NCI-H526 (cell line): ENCODE results near the gene SNRPD3.

ENCODE experiments used
- DNase-seq, 2 experiments: peaks; one replicate each; lab custom pipeline; 2025; lab: John Stamatoyannopoulos, UW

The SNRPD3 gene

DNA sequence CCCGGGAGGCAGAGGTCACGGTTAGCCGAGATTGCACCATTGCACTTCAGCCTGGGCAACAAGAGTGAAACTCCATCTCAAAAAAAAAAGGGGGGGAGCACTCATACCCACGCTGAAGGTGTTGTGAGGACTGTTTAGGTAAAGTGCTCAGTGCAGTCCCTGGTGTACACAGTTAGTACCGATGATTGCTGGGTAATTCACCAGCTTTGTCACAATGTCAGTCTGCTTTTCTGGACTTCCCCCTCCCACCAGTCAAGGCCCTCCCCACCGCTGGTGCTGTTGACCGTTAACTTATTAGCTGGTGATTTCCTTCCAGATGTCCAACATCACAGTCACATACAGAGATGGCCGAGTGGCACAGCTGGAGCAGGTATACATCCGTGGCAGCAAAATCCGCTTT is 11.9 kb downstream of the SNRPD3 start:
- no peak for DNase-seq

DNA sequence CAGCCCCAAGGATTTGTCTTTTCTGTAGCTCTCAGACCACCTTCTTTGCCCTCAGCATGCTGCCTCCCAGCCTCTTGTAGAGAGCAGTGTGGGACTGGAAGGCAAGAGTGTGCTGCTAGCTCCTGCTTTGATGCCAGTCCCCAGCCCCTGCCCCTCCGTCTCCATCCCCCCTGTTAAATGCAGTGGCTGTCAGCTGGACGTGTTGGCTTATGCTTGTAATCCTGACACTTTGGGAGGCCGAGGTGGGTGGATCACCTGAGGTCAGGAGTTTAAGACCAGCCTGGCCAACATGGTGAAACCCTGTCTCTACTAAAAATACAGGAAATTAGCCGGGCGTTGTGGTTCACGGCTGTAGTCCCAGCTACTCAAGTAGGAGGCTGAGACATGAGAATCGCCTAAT is 15.5 kb downstream of the SNRPD3 start:
- DNase-seq = no peak

DNA sequence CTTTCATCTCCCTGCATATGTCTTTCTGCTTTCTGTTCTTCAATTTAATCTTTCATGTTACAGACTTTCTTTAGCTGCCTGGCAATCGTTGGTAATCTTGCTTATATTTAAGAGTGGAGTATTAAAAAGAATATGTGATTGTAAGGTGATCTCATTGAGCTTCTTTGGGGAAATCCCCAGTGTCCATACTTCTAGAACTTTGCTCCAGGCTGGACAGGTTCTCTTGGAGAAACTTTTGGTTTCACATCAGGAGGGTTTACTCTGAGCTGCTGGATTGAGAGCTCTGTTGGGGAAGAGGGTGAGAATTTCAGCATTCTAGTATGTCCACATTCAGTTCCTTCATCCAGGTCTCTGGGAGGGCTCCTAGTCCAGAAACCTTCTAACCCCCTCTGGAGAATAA is 21.0 kb downstream of the SNRPD3 start:
- no peak for DNase-seq

DNA sequence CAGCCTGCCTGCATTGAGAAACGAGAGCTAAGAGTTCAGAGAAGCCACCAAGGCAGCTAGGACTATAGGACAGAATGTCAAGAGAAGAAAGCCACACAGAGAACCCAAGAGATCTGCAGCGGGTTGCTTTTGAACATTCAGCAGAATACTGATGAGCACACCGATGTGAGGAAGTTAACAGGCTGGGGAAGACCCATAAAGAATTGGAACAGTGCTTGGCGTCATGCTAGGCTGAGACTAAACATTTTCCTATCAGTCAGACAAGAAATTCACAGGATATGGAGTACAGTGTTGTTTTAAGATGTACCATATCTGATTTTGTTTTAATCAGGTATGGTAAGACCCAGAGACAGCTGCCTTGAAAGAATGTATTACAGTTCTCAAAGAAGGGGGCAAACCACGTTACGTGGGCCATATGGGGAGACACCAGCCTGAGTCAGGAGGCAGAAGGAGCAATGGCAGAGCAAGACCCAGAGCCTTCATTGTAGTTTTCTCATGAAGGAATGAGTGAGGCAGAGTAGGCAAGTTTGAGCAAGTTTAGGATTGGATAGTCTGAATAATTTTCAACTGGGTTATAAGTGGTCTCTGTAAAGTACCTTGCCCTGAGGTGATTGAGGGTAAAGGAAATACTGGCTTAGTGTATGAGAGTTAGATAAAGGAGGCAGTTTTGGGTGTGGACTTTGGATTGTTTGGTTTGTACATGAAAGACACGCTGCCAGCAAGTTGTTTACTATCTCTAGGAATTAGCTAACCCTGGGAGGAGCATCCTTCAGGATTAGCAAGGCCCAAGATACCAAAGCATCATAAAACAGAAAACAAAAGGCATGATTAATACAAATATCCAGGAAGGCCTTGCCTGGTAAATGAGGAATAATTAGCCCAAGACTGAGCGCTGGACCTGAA is 22.8 kb downstream of the SNRPD3 start:
- no peak for DNase-seq

DNA sequence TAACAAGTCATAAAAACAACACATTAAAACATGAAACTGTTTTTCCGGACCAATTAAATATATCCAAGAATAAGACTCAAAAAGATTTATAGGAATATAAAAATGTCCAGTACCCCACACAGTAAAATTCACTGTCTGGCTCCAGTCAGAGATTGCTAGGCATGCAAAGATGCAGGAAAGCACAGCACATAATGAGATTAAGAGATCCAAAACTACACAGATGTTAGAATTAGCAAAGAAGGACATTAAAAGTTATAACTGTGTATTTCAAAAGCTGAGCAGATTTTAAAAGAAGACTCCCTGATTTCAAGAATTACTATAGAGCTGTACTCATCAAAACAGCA is 23.4 kb downstream of the SNRPD3 start:
- no peak for DNase-seq

DNA sequence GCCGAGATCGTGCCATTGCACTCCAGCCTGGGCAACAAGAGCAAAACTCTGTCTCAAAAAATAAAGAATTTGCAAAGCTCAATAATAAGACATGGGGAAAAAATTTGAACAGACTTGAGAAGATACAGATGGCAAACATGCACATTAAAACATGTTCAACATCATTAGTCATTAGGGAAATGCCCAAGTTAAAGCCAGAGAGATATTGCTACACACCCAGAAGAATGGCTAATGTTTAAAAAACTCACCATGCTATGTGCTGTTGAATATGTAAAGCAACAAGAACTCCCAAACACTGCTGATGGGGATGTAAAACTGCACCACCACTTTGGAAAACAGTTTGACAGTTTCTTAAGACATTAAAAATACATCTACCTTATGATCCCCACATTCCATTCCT is 24.5 kb downstream of the SNRPD3 start:
- no peak for DNase-seq

DNA sequence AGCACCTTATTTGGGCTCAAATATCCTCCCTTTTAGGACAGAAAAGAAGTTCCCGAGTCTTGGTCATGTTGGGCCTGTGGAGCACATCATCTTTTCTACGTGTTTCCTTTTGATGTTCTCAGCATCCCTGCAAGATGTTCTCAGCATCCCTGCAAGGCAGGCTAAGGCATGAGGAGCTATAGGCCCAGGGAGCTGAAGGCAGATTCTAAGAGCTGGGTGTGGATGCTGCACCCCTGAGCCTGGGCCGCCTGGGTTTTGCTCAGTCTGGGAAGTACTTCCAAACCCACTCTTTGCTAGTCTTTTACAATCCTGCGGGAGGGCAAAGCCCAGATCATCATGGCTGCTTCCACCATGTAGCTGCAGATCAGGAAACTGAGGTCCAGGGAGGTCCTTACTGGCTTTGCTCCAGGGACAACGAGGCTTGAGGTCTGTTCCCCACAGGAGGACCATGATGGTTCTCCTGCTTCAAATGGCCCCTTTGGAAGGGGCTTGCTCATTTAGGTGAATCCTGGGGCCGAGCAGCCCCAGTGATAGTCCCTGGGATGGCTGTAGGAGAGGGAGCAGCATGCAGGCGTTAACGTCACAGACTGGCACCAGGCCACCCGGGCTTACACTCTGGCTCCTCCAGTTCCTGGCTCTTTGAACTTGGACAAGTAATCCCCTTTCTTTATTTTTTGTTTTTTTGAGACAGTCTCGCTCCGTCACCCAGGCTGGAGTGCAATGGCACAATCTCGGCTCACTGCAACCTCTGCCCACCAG is 26.4 kb downstream of the SNRPD3 start:
- no peak for DNase-seq

DNA sequence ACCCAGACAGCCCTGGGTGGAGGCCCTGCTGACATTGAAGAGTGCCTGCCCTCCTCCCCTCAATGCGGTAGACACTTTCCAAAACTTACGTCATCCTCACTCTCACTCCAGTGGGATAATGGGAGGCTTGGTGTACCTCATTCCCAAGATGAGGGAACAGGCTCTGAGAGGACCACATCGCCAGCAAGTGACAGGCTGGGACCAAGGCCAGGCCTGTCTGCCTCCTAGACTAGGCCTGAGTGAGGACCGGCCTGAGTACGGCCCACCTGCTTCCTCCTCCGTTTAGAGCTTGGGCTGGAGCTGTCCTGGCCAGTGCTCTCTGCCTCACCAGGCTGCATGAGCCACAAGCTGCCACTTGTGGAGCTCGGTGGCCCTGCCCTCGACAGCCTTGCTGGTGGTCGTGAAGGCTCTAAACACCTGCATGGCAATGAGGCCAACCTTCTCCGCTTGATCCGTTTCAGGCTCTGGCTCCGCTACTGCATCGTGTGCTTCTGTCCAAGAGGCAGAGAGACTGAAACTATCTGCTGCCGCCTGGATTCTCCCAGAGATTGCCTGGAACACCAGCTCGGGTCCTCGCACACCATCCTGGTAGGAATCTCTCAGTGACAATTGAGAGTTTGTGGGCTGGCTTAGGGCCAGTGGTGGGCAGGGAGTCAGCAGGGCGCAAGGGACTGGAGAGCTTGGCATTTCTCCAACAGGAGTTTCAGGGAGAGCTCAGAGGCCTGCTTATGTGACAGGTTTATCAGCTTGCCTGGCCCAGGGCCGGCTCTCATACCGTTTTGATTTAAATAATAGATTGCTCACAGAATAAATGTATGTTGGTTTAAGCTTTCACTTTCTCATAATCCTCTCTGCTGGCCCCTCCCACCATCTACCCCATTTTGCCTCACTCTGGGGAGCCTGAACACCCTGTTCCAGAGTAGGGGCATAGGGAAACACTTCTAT is 27.7 kb downstream of the SNRPD3 start:
- peak in 1 of 2 experiments; percentile 20 for DNase-seq

DNA sequence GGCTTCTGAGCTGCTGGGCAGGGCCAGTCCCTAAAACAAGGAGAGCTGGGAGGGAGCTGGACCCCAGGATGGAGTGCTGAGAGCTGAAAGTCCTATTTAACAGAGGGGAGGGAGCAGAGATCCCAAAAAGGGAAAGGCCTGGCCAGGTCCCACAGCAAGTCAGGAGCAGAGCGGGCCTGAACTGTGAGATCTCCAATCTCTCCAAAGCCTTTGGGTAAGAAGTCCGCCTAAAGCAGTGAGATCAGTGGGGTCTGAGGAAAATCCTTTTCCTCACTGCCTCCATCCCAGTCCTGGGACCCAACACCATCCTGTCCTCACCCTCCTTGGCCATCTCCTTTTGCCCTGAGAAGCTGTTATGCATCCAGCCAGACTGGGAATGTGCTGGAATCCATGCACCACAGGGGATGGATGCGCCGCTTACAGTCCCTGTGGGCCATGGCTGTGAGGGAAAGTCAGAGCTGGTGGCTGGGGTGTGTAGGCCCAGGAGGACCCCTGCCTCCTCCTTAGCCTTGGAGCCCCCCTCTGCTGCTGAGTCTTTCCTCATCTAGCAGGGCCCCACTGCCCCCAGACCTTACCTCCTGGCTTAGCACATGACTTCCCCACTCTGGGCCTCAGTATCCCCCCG is 28.5 kb downstream of the SNRPD3 start:
- no peak for DNase-seq

DNA sequence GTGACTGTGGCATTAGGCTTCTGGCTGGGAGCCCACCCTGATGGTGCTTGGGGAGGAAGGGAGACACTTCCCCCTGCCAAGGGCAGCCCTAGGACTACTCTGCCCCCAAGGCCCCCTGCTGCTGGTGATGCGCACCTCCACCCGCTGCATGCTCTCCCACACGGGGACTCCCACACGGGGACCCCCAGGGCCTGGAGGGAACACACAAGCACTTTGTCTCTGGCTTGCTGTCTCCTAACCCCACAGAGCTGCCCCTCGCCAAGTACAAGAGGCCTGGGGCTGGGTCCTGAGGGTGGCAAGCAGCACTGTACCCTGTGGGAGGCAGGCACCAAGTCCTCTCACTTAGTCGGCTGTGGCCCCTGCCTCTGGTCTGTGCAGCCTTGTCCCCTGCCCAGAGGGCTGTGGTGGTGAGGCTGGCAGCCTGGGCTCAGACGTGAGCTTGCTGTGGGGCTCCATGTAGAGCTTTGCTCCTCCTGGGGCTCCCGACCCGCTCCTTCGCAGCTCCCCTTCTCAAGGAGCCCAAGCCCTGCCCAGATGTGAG is 29.1 kb downstream of the SNRPD3 start:
- DNase-seq = no peak

DNA sequence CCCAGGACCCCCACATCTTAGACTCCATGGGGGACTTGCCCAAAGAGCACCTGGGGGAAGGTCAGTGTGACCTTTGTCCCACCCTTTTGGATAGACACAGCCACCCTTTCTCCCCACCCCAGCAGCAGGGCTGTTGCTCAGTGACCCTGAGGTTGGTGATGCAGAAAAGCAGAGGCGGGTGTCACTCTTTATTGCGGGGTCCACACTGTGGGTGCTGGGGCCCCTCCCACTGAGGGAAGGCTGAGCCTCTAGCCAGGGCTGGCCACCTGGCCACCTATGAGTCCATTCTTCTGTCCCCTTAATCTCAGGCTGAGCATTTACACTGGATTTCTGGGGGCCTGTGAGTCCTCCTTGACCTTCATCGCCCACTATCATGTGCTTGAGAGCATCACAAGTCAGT is 29.7 kb downstream of the SNRPD3 start:
- no peak for DNase-seq

DNA sequence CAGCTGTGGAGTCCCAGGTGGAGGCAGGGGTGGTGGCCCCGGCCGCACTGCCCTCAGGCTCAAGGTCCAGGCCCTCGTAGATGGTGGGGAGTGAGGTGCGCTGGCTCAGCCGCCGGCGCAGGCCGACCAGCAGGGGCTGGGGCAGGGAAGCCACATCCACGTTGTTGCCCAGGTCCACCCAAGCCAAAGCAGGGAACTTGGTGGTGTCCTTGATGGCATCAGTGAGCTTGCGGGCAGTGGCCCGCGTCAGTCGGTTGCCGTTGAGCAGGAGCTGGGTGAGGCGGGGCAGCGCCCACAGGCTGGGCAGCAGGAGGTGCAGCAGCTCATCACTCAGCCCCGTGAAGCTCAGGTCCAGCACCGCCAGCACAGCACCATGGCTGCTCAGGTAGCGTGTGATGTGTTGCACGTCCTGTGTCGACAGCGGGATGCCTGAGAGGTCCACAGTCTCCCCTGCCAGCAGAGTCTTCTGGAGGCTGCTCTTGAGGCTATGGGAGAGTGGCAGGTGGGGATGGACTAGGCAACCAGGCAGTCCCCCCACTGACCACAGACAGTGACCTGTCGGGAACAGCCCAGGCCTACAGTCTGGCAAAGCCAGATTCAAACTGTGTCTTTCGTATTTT is 30.2 kb downstream of the SNRPD3 start:
- no peak for DNase-seq

DNA sequence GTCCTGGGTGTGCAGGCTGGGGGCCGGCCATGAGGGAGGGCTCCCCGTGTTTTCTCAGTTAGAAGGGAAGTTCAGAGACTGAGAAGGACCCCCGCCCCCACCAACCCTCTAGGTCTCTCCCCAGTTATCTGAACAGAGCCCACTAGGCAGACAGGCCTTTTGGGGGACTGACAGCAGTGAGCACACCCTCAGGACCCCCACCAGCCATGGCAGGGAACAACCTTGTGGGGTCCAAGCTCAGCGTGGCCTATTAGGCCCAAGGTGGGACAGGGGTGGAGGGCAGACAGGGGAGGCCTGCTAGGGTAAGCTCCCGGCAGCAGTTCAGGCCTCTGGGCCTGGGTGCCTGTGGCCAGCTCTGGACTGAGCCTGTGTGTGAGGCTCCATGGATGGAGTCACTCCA is 31.5 kb downstream of the SNRPD3 start:
- no peak for DNase-seq

DNA sequence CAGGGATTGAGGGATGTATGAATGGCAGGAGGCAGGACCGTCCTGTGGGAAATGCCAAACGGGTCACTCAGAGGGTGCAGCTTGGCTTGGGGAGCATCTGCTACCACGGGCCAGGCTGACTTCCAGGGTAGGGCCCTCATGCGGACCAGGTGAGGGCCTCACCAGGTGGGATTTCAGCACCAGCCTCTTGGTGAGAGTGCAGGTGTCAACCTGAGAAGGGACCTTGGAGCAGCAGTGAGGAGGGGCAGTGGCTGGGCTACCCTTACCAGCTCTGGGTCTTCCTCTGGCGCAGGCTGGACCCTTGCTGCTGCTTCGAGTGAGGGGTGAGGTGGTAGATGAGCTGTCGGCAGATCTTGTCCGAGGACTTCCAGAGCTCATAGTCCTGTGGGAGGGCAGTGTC is 32.1 kb downstream of the SNRPD3 start:
- DNase-seq = no peak

DNA sequence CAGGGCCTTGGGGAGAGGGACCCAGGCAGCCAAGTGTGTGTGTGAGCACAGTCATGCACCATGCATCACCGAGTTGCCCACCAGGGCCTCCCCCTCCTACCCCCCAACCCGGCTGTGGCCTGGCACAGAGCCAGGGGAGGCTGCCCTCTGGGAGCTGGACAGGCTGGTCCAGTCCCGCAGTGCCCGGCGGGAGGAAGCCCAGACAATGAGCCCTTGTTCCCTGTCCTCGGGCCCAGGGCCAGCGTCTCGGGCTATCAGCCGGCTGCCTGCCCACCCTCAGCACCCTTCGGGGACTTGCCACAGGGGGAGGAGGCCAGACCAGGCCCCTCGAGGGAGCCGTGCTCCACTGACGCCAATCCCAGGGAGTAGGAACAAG is 32.6 kb downstream of the SNRPD3 start:
- DNase-seq = no peak

DNA sequence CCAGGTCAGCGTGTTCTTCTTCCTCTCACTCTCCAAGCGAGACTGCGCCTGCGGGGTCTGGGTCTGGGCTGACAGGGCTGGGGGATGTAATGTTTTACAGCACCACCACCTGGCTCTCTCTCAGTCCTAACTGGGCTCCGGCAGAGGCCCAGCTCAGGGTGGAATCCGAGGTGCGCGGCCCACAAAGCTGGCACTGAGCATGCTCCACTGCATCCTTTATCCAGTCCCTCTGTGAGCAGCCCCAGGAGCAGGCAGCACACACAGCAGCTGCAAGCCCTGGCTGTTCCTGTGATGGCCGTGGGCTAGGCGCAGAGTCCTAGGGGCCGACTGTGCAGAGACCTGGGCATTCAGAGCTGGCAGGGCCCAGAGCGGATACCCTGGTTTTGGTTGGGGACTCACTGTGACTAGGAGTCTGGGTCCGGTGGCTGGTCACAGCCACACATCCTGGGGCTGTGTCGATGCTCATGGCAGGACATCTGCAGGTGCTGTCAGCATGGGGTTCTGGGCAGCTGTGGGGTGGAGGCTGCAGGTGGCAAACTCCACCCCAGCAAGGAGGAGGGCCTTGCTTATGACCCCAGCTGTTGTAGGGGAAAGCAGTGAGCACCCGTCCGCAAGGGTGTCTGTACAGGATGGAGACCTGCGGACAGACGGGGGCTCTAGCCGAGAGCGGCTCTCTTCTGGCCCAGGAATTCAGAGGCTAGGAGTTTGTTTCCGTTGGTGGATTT is 33.1 kb downstream of the SNRPD3 start:
- DNase-seq = no peak

DNA sequence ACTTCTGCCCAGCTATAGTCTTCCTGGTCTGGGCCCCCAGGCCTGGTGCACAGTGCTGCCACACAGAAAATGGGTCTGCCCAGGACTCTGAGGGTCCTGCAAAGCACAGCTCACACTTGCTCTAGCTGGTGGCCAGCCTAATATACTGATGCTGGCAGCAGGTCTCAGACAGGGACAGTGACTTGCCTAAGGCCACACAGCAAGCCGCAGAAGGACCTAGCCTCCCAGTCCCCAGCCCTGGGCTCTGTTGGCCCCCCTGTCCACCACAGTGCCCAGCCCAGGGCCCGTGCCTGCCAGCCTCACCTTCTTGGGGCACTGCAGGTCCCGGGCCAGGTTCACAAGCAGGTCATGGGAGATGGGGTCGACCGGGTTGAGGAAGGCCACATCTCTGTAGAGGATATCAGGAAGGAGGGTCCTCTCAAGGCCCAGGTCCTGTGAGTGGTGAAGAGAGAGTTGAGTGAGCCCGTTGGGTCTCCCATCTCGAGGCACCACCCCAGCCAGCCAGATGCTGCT is 33.8 kb downstream of the SNRPD3 start:
- no peak for DNase-seq

DNA sequence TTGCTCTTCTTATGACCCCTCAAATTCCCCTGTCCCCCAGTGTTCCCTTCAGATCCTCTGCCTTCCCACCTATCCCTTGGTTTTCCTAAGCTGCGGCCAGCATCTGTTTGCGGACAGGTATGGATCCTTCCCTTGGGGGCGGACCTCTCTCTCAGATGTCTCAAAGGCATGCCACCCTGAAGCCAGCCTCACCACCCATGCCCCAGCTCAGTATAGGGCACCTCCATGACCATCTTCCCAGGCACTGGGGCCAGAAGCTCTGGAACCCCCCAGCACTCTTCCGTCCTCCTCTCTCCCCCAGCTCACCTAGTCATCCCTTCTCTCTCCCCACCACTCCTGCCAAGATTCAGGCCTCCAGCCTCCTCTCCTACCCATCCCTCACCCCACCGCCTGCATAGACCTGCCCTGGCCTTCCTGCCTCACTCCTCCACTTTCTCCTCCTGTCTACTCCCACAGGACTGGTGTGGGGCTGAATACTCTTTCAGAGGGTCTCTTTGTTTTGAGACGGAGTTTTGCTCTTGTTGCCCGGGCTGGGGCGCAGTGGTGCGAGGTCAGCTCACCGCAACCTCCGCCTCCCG is 34.9 kb downstream of the SNRPD3 start:
- DNase-seq = no peak

DNA sequence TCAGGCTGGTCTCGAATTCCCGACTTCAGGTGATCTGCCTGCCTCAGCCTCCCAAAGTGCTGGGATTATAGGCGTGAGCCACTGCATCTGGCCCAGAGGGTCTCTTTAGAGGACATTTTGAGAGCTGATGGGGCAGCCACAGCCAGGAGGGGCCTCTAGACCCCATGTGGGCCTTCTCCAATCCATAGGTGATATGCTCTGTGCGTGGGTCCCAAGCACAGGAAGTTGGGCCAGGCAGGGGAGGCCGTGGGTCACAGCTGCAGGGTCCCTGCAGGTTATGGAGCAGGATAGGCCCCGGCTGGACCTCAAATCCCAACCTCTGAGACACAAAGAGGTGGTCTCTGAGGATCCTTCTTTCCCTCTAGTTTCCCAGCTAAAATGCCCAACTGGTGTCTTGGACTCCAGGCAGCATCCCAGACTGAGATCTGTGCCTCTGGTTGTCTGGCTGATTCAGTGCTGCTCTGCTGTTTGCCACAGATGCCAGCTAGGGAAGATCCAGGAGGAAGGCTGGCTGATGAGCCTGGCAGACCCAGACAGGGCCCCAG is 35.6 kb downstream of the SNRPD3 start:
- DNase-seq = no peak
